22Rv1 (cell line): ENCODE measurements around the gene APC.

Experiments
- H3K27ac ChIP-seq: fragments of 450-650 bp; 2 replicates; pipeline ENCODE4 v1.5.1; 2017
- ZFX ChIP-seq: fragments of 450-650 bp; IDR thresholded peaks from 2 replicates; pipeline ENCODE4 v1.6.1; 2017; ENCODE audit warnings: antibody characterized with exemption, borderline replicate concordance
- TF ChIP-seq, protein P1 (sequence below): fragments of 450-650 bp; IDR thresholded peaks from 2 replicates; pipeline ENCODE4 v1.5.1; 2017; ENCODE audit warnings: mild to moderate bottlenecking

The APC gene

DNA sequence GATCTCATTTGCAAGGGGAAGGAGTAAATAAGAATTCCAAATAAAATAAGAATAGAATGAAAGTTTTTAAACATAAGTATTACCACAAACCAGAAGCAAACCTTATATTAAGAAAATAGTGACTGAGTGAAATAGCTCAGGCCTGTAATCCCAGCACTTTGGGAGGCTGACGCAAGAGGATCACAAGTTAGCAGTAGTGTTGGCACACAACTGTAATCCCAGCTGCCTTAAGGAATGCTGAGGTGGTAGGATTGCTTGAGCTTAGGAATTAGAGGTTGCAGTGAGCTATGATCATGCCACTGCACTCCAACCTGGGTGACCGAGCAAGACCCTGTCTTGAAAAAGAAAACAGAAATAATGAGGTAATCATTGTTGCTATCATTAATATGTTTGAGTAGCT is 47.0 kb downstream of the APC start:
- TF ChIP-seq, protein P1, sequence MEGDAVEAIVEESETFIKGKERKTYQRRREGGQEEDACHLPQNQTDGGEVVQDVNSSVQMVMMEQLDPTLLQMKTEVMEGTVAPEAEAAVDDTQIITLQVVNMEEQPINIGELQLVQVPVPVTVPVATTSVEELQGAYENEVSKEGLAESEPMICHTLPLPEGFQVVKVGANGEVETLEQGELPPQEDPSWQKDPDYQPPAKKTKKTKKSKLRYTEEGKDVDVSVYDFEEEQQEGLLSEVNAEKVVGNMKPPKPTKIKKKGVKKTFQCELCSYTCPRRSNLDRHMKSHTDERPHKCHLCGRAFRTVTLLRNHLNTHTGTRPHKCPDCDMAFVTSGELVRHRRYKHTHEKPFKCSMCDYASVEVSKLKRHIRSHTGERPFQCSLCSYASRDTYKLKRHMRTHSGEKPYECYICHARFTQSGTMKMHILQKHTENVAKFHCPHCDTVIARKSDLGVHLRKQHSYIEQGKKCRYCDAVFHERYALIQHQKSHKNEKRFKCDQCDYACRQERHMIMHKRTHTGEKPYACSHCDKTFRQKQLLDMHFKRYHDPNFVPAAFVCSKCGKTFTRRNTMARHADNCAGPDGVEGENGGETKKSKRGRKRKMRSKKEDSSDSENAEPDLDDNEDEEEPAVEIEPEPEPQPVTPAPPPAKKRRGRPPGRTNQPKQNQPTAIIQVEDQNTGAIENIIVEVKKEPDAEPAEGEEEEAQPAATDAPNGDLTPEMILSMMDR: no peak
- no peak for TF ChIP-seq ZFX
- H3K27ac ChIP-seq: no peak overlapping the region

DNA sequence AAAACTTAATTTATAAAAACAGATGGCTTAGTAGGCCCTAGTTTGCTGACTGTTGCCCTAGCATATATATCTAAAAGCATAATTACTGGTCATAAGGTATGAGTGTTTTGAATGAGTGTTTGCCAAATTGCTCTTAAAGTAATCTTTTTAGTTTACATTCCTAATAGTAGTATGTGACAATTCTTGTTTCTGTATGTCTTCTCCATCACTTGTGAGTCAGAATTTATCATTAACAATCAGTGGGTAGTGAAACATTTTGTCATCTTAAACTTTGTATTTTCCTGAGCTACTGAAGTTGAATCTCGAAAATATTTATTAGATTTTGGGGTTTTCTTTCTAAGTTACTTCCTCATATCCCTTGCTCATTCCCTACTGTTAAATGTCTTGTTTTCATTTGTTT is 49.6 kb downstream of the APC start:
- TF ChIP-seq, protein P1: no peak
- TF ChIP-seq ZFX: no peak

DNA sequence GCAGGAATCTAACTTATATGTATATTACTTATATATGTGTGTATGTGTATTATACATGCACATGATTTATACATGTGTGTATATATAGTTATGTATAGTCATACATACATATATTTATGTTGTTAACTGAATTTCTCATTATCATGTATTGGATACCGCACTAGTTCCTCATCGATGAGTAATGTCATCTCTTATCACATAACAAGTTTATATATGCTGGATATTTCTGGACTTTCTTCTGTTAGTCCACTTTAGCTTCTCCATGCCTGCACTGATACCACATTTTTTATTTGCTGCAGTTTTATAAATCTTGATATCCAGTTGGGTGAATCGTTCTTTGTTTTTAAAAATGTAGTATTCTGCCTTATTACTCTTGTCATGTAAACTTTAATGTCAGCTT is 50.2 kb downstream of the APC start:
- TF ChIP-seq, protein P1: no peak
- TF ChIP-seq ZFX: no peak
- no peak overlapping the region for H3K27ac ChIP-seq

More for the DNA sequence above, 49.6 kb downstream of the APC start:
- H3K27ac ChIP-seq: no peak overlapping the region

DNA sequence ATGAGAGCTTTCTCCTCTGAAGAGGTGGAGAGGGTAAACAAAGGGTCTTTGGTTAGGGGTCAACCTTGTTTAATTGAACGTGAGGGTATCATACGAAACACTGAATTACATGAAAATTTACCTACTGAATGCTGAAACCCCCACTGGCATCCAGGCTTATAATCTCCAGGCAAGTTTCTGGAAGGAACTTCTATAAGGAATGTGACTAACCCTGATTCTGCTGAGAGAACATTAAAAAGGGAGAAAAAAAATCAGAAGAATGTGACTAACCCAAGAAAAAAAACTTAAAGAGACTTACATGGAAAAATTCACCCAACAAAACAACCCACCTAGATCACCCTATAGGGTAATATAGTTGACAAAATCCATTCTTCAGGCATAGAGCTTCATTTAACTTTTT is 55.5 kb downstream of the APC start:
- no peak for TF ChIP-seq ZFX
- TF ChIP-seq, protein P1: no peak
- H3K27ac ChIP-seq: no peak overlapping the region

DNA sequence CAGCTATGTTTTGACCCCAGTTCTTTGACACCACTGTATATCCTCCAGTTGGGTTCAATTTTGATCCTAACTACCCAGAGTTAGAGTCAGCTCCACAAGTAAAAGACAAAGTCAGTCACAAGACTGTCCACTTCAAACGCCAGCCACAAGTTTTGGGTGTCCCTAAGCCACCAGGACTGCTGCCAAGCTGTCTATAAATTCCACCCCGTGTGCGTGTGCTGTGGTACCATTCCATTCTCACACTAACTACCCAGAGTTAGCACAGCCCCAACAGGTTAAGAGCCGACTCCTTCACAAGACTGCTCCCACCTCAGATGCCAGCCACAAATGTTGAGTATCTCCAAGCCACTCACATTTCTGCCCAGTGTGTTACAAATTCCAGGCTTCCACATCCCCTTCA is 56.7 kb downstream of the APC start:
- TF ChIP-seq, protein P1: no peak
- no peak for TF ChIP-seq ZFX
- H3K27ac ChIP-seq: no peak overlapping the region

DNA sequence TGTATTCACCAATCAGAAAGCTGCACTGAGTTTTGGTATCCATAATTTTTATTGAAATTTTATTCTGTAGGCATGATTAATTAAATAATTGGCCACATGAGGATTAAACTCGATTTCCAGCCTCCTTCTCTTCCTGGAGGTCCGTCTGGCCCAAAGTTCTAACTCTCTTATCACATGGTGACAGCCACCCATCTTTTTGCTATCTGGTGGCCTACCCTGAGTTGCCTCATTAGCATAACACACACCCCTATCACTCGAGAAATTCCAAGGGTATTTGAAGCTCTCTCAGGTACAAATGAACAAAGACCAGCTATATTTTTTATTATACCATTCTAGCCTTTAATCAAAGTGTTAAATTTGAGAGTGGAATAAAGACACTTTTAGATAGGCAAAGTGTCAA is 57.7 kb downstream of the APC start:
- H3K27ac ChIP-seq: no peak overlapping the region
- TF ChIP-seq ZFX: no peak
- TF ChIP-seq, protein P1: no peak

DNA sequence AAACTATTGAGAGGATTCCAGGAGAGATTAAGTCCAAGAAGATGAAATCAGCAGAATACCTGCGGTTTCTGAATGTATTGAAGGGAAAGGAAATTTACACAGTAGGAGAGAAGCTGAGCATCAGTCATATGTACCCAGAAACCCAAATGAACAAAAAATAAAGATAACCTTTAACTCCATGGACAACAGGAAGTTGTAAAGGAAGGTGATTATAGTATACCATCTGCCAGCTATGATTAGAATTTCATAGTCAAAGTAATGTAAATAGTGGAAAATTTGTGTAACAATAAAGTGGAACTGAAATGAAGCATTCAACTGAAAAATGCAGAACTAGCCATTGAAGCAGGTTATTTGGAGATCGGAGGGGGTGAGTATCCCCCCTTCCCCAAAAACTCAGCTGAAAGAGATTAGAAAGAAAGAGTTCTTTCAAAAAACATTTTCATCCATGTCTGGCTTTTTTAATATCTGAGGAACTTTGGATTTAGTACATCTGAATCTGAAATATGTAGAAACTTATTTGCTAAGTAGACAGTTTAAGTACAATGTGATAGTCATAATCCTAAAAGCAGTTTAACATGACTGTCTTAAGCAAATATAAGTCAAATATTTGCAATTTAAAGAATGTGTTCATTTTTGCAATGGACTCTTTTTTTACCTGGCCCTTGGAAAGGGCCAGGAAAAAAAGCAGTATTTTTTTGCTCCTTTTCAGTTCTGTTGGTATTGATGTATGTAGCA is 58.4 kb downstream of the APC start:
- TF ChIP-seq ZFX: no peak
- TF ChIP-seq, protein P1: no peak
- H3K27ac ChIP-seq: no peak overlapping the region
